8988T (cell line): Measurements from ENCODE around the gene NCK2.
A peak's percentile ranks its signal among the peaks of the same experiment; 100 is the strongest.

ENCODE experiments used
- DNase-seq: peaks from one replicate; pipeline ENCODE4 v3.0.0; 2011

NCK2 gene

GRCh38 chr2:105744909-105745853 is at the start of gene NCK2:
Gene NCK2 (plus strand): TSS chr2:105744912. CDS start chr2:105855064, 110,152 bp downstream.
- DNase-seq: peak; percentile 38

- no peak for DNase-seq
Observed at GRCh38 chr2:105697781-105698449, 46.8 kb upstream of the NCK2 start.

GRCh38 chr2:105698820-105699219 is 45.9 kb upstream of the NCK2 start:
- no peak for DNase-seq

GRCh38 chr2:105701042-105701441 is 43.7 kb upstream of the NCK2 start:
- DNase-seq: no peak

GRCh38 chr2:105708697-105709096 is 36.0 kb upstream of the NCK2 start:
- DNase-seq: no peak

GRCh38 chr2:105711394-105711793 is 33.3 kb upstream of the NCK2 start:
- no peak for DNase-seq

- DNase-seq: no peak
Observed at GRCh38 chr2:105712166-105712915, 32.4 kb upstream of the NCK2 start.

- peak; percentile 38 for DNase-seq
Observed at GRCh38 chr2:105712981-105713596, 31.6 kb upstream of the NCK2 start.

- no peak for DNase-seq
Observed at GRCh38 chr2:105714141-105714540, 30.6 kb upstream of the NCK2 start.

- no peak for DNase-seq
Observed at GRCh38 chr2:105718846-105719481, 25.7 kb upstream of the NCK2 start.

GRCh38 chr2:105721991-105722511 is 22.7 kb upstream of the NCK2 start:
- no peak for DNase-seq

GRCh38 chr2:105722726-105723297 is 21.9 kb upstream of the NCK2 start:
- DNase-seq: no peak

- DNase-seq: no peak
Observed at GRCh38 chr2:105723431-105723830, 21.3 kb upstream of the NCK2 start.

- no peak for DNase-seq
Observed at GRCh38 chr2:105725388-105725787, 19.3 kb upstream of the NCK2 start.

GRCh38 chr2:105730170-105730569 is 14.5 kb upstream of the NCK2 start:
- no peak for DNase-seq

GRCh38 chr2:105731511-105731910 is 13.2 kb upstream of the NCK2 start:
- DNase-seq: no peak

GRCh38 chr2:105732101-105732500 is 12.6 kb upstream of the NCK2 start:
- DNase-seq: no peak

- DNase-seq: no peak
Observed at GRCh38 chr2:105732955-105733607, 11.6 kb upstream of the NCK2 start.

- DNase-seq: no peak
Observed at GRCh38 chr2:105733875-105734274, 10.8 kb upstream of the NCK2 start.

GRCh38 chr2:105734762-105735538 is 9.8 kb upstream of the NCK2 start:
- DNase-seq: no peak
